Fibroblast of peridontal ligament (primary cell): Measurements from ENCODE around the gene ANTXR1.

Source experiments
- DNase-seq: peaks from one replicate; pipeline ENCODE4 v3.0.0-alpha.2; 2010; ENCODE audit errors: extremely low read depth

Gene ANTXR1

GRCh38 chr2:69003731-69004130, 9.2 kb upstream of the ANTXR1 start:
- no peak for DNase-seq

GRCh38 chr2:69007169-69007568, 5.8 kb upstream of the ANTXR1 start:
- DNase-seq: peak; percentile 66

- no peak for DNase-seq
Observed at GRCh38 chr2:69007603-69008002, 5.4 kb upstream of the ANTXR1 start.

- DNase-seq: no peak
Observed at GRCh38 chr2:69010437-69011194, 2.4 kb upstream of the ANTXR1 start.

GRCh38 chr2:69011611-69012157, 1.3 kb upstream of the ANTXR1 start:
- no peak for DNase-seq

- peak; percentile 77 for DNase-seq
Observed at GRCh38 chr2:69012310-69013141, 453 bp upstream of the ANTXR1 start.

GRCh38 chr2:69013840-69014821, 1.2 kb downstream of the ANTXR1 start:
- peak; percentile 66 for DNase-seq

- peak; percentile 81 for DNase-seq
Observed at GRCh38 chr2:69017080-69017479, 4.1 kb downstream of the ANTXR1 start.

GRCh38 chr2:69017835-69018234, 4.9 kb downstream of the ANTXR1 start:
- DNase-seq: no peak

GRCh38 chr2:69018678-69019095, 5.7 kb downstream of the ANTXR1 start:
- peak; percentile 39 for DNase-seq

GRCh38 chr2:69020496-69021426, 7.8 kb downstream of the ANTXR1 start:
- no peak for DNase-seq

GRCh38 chr2:69021727-69022126, 8.7 kb downstream of the ANTXR1 start:
- no peak for DNase-seq

- DNase-seq: no peak
Observed at GRCh38 chr2:69022548-69022947, 9.6 kb downstream of the ANTXR1 start.

GRCh38 chr2:69023236-69023635, 10.3 kb downstream of the ANTXR1 start:
- DNase-seq: no peak

- DNase-seq: peak; percentile 47
Observed at GRCh38 chr2:69026026-69026425, 13.0 kb downstream of the ANTXR1 start.

- no peak for DNase-seq
Observed at GRCh38 chr2:69026691-69027459, 13.9 kb downstream of the ANTXR1 start.

- DNase-seq: no peak
Observed at GRCh38 chr2:69030800-69031428, 17.9 kb downstream of the ANTXR1 start.

- DNase-seq: no peak
Observed at GRCh38 chr2:69031466-69031865, 18.5 kb downstream of the ANTXR1 start.

GRCh38 chr2:69032336-69032735, 19.4 kb downstream of the ANTXR1 start:
- DNase-seq: no peak
